Body of pancreas (tissue), 4 donors: ENCODE data around the gene SULT1E1. TPM values are rescaled to one million over a fixed set of nuclear protein-coding genes. Genes with fewer than 3 reads are reported as not detected.

Experiments used
- ATAC-seq: fragments of 150-250 bp; one replicate; pipeline ENCODE4 v1.9.1; 2016
- DNase-seq, 4 donors: peaks; one replicate each; pipeline ENCODE4 v3.0.0-alpha.2; 2019
- H3K27ac ChIP-seq, 4 donors: fragments of 200-600 bp; sonication (generic); 1 replicate in 3 of 4; 2 replicates in 1 of 4; pipeline versions ENCODE4 v1.5.1 to v1.6.1; 2016 to 2019; ENCODE audit warnings: mild to moderate bottlenecking in 1 of 4, mixed read lengths in 1 of 4, moderate library complexity in 1 of 4
- H3K27me3 ChIP-seq, 2 donors: fragments of 200-600 bp; sonication (generic); one replicate each; pipeline ENCODE4 v1.6.0; 2016; ENCODE audit warnings: mild to moderate bottlenecking in 1 of 2
- H3K36me3 ChIP-seq, 2 donors: fragments of 200-600 bp; sonication (generic); replicated peaks in 1 of 2; 2 replicates each; pipeline ENCODE4 v1.5.1; 2016; ENCODE audit warnings: low read depth in 2 of 2; ENCODE audit not compliant: insufficient read depth in 1 of 2
- H3K4me1 ChIP-seq: fragments of 200-600 bp; sonication (generic); one replicate; pipeline ENCODE4 v1.6.0; 2016
- H3K4me3 ChIP-seq, 2 donors: fragments of 200-600 bp; sonication (generic); 1 replicate in 1 of 2; 2 replicates in 1 of 2; pipeline ENCODE4 v1.5.1; 2016 to 2019
- H3K9me3 ChIP-seq, 3 donors: fragments of 200-600 bp; sonication (generic); 1 replicate in 2 of 3; 2 replicates in 1 of 3; pipeline ENCODE4 v1.5.1; 2016
- CTCF ChIP-seq, 7 experiments: fragments of 450-650 bp in 4 of 7; fragments of 200-600 bp in 3 of 7; sonication (generic) in 3 of 7; IDR thresholded peaks; one replicate each; pipeline ENCODE4 v1.5.1; 2016 to 2019; ENCODE audit warnings: antibody characterized with exemption in 7 of 7
- POLR2A ChIP-seq, 3 donors: fragments of 450-650 bp; IDR thresholded peaks; one replicate each; pipeline ENCODE4 v1.6.1; 2016; ENCODE audit warnings: antibody characterized with exemption in 3 of 3, mild to moderate bottlenecking in 2 of 3
- WGBS, 2 donors: methylation state at CpG; one replicate each; pipeline ENCODE4 v1.1.5; 2017; 5-methylcytosine and 5-hydroxymethylcytosine counted together
- intact Hi-C: fragments of 100-400 bp; cut with DNase I; formaldehyde crosslinking; loops from one replicate; pipeline ENCODE4 v1.15.1; 2023
- total RNA-seq, 2 donors: library from RNA; depleted of rRNA; stranded (reverse); fragments of >200 nt; gene quantifications; one replicate each; pipeline ENCODE4 v1.1.0, GENCODE V29; 2016

Gene SULT1E1
- total RNA-seq, 2 donors from 2014 or later: 1.3 TPM; not detected in 1

DNA sequence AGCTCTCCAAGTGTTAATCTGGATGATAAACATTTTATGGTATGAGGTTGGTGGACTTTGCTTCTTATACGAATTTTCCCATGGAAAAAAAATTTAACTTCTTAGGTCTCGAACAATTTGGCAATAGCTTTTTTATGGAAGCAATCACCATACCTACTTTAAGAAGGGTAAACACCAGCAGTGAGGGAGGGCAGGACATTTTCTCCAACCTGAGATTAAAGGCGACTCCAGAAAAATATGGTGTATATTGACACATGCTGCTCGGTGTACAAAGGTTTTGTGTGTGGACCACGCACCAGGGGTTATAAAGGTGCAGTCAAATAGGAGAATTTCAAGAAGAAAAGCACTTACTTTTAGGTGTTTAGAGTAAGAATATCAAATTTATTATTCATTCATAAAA lies 34.2 kb upstream of the SULT1E1 start:
- WGBS, 2 donors: 38% methylated on average over 5 of the region's 5 CpGs
- DNase-seq: no peak
- no peaks in the 10 kb centered on the region for H3K9me3 ChIP-seq
- H3K27ac ChIP-seq: no peak overlapping the region
- no peak for TF ChIP-seq POLR2A (IDR thresholded peaks at IDR 0.05)
- no peak for TF ChIP-seq CTCF (IDR thresholded peaks at IDR 0.05)
- H3K36me3 ChIP-seq: no peaks in the 10 kb centered on the region
- H3K4me1 ChIP-seq: no peaks in the 10 kb centered on the region
- intact Hi-C loops: no loop called here
- peaks cover 0 to 3% of the 10 kb centered on the region in 2 donors for H3K27me3 ChIP-seq
- no peak overlapping the region for H3K4me3 ChIP-seq
- no peak for ATAC-seq

DNA sequence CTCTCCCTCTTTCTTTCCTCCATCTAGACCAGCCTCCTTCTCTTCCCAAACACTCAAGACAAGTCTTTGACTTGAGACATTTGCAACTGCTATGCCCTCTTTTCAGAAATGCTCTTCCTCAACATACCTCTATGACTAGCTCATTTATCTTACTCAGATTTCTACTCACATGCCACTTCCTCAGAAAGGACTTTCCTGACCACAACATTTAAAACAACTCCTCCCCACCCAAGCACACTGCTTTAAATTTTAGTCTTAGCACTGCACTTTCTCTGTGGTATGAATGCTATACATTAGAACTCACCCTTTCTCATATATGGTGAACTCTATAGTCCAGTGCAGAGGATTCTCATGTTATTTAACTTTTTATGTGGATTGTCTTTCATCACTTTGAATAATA lies 28.4 kb upstream of the SULT1E1 start:
- H3K4me1 ChIP-seq: no peaks in the 10 kb centered on the region
- intact Hi-C loops: no loop called here

GRCh38 chr4:69882150-69882549 lies 22.2 kb upstream of the SULT1E1 start:
- no peaks in the 10 kb centered on the region for H3K4me1 ChIP-seq
- no peaks in the 10 kb centered on the region for H3K27me3 ChIP-seq
- no peaks in the 10 kb centered on the region for H3K9me3 ChIP-seq
- no peak overlapping the region for H3K27ac ChIP-seq
- intact Hi-C loops: loop anchor here (5.0 kb wide), 2 partner anchors 185 to 200 kb away; no protein-coding TSS in a partner anchor
- no peak for DNase-seq
- no peak overlapping the region for H3K4me3 ChIP-seq
- no peak for ATAC-seq
- no peak for TF ChIP-seq CTCF (IDR thresholded peaks at IDR 0.05)
- TF ChIP-seq POLR2A (IDR thresholded peaks at IDR 0.05): no peak
- no peaks in the 10 kb centered on the region for H3K36me3 ChIP-seq

More for the DNA sequence above, 28.4 kb upstream of the SULT1E1 start:
- ATAC-seq (no peak), DNase-seq (no peak)
- no peak overlapping the region for H3K4me3 ChIP-seq
- H3K36me3 ChIP-seq: no peaks in the 10 kb centered on the region
- no peak overlapping the region for H3K27ac ChIP-seq
- TF ChIP-seq CTCF (IDR thresholded peaks at IDR 0.05): no peak
- no peak for TF ChIP-seq POLR2A (IDR thresholded peaks at IDR 0.05)
- H3K27me3 ChIP-seq: no peaks in the 10 kb centered on the region
- H3K9me3 ChIP-seq: no peaks in the 10 kb centered on the region

- no peaks in the 10 kb centered on the region for H3K36me3 ChIP-seq
- DNase-seq (peak; percentile 29 to 61 (median 52)), ATAC-seq (peak; percentile 92)
- TF ChIP-seq POLR2A (IDR thresholded peaks at IDR 0.05): no peak
- peak; percentile 62 to 96 (median 90) for TF ChIP-seq CTCF (IDR thresholded peaks at IDR 0.05)
- H3K9me3 ChIP-seq: no peaks in the 10 kb centered on the region
- H3K27ac ChIP-seq: no peak overlapping the region
- intact Hi-C loops: loop anchor here (5.0 kb wide), 2 partner anchors 184 to 199 kb away; no protein-coding TSS in a partner anchor
- H3K4me3 ChIP-seq: no peak overlapping the region
- H3K4me1 ChIP-seq: peaks cover under 1% of the 10 kb centered on the region
- no peaks in the 10 kb centered on the region for H3K27me3 ChIP-seq
These were observed 21.3 kb upstream of the SULT1E1 start for GRCh38 chr4:69881173-69881773.

- H3K27ac ChIP-seq: no peak overlapping the region
- H3K36me3 ChIP-seq: no peaks in the 10 kb centered on the region
- TF ChIP-seq CTCF (IDR thresholded peaks at IDR 0.05) (no peak), POLR2A (IDR thresholded peaks at IDR 0.05) (no peak)
- DNase-seq (no peak), ATAC-seq (no peak)
- WGBS, 2 donors: 80 to 85% methylated on average over 2 of the region's 2 CpGs
- no peaks in the 10 kb centered on the region for H3K9me3 ChIP-seq
- H3K27me3 ChIP-seq: no peaks in the 10 kb centered on the region
- H3K4me3 ChIP-seq: no peak overlapping the region
- H3K4me1 ChIP-seq: peaks cover 12% of the 10 kb centered on the region
- intact Hi-C loops: no loop called here
These were observed 18.3 kb upstream of the SULT1E1 start for GRCh38 chr4:69878250-69878649.
